Muscle of back (tissue), 11 donors: ENCODE data around the gene CPNE4. TPM values are rescaled to one million over a fixed set of nuclear protein-coding genes. Genes with fewer than 3 reads are reported as not detected.
"Not testable (repeated sequence)": the region's sequence is repeated elsewhere in the genome, so short reads cannot be mapped to it uniquely, and the experiment has no call there.

Experiments
- DNase-seq, 3 donors: peaks; one replicate each; pipeline versions ENCODE4 v3.0.0 to v3.0.0-alpha.2; 2013
- polyA plus RNA-seq, 10 donors: library from polyadenylated mRNA; unstranded; fragments of 120-200 nt; gene quantifications; one replicate each; pipeline ENCODE4 v1.2.1, GENCODE V29; 2013; ENCODE audit not compliant: insufficient read length in 10 of 10

Gene CPNE4
- polyA plus RNA-seq, 10 donors: 0.11 to 1.3 (median 0.34) TPM; not detected in 2

DNA sequence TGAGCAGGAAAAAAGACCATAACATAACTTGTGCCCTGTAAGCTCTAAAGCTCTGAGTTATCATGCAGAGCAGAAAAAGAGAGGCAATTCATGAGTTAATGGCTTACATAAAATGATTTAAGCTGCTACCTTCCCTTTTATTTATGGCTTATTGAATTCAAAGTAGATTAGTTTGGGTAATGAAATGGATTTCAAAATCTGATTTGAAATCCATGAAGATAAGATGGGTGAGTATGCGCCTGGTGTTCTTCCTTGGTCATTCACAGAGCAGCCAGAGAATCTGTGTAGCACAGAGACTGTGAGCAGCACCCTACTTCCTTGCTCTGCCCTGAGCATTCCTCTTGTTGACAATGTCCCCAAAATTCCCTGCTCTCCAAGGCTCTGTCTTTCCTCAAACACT lies 495.8 kb downstream of the CPNE4 start:
- no peak for DNase-seq

DNA sequence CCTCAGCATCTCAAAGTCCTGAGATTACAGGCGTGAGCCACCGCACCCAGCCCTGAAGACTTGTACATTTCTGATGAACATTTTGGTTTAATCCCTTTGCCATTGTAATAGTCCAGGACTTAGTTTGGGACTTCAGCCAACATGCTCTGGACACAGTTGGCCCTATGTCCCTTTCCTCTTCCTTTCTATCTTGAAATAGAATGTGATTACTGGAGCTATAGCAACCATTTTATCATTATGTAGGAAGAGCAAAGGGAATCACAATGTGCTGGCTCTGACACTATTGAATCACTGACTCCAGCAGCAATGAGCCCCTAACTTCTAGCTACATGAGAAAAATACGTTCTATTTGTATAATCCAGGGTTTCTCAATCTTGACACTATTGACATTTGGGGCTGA lies 497.3 kb downstream of the CPNE4 start:
- DNase-seq: no peak

DNA sequence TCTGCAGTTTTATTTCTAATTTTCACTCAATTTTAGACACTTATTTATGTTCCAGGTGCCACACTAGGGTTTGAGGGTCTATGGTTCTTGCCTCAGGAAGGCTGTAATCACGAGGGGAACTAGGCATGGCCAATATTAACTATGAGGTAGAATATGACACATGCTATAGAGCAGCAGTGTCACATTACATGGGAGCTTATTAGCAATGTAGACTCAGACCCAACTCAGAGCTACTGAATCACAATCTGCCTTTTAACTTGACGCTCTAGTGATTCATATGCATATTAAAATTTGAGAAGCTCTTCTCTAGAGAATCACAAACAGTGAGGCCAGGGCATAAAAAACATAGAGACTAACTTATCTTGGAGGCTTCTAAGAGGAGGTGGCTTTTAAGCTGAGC lies 499.2 kb downstream of the CPNE4 start:
- DNase-seq: peak in 1 of 3 donors; percentile 41

DNA sequence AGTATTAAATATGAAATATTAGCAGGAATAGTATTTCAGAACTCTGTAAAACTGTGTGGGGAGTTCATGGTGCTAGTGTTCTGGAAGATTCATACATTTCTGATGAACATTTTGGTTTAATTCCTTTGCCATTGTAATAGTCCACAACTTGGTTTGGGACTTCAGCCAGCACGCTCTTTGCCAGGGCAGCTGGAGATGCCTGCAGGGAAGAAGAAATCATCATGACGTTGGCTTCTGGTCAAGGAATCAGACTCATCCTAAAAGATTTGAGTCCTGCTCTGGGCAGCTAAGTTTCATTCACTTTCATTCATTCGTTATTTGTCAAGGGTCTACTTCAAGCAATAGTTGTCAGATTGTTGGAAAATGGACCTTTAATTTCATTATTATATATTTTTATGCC lies 499.7 kb downstream of the CPNE4 start:
- peak; percentile 25 to 54 (median 32) for DNase-seq

DNA sequence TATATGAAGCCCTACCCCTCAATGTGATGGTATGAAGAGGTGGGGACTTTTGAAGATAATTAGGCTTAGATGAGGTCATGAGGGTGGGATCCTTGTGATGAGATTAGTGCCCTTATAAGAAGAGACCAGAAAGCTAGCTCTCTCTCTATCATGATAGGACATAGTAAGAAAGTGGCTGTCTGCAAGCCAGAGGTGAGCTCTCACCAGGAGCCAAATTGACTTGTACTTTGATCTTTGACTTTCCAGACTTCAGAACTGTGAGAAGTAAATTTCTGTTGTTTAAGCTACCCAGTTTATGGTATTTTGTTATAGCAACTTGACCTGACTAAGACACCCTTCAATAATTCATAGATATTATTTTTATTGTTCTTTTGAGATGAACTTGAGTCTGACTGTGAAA lies 502.2 kb downstream of the CPNE4 start:
- DNase-seq: no peak

DNA sequence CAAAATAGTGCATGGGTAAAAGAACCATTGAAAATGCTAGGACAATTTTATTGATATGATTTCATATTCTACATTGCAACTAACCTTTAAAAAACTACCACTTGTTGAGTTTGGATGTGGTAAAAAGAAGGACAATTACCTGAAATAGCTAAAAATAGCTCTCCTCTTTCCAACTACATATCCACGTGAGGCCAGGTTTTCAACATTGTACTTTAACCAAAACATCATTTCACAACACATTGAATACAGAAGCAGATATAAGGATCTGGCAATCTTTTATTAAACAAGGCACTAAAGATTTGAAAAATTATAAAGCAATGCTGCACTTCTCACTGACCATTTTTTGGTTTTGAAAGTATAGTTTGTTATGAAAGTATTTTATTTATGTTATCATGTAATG lies 504.0 kb downstream of the CPNE4 start:
- DNase-seq: no peak

DNA sequence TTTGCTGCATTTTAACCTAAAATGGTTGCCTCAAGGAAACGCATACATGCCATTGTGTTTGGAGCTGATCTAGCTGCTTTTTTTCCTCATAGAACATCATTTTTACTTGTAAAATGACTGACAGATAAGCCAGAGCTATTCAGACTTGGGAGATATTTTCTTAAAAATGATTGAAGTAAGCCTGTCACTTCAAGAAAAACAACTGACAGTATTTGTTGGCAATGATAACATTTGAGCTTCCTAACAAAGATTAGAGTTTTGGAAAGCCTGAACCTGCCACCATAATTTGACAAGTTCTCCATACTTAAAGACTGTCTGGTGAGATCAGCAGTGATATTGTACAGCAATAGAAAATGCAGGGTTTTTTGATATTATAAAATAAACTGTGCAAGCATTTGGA lies 504.4 kb downstream of the CPNE4 start:
- no peak for DNase-seq

DNA sequence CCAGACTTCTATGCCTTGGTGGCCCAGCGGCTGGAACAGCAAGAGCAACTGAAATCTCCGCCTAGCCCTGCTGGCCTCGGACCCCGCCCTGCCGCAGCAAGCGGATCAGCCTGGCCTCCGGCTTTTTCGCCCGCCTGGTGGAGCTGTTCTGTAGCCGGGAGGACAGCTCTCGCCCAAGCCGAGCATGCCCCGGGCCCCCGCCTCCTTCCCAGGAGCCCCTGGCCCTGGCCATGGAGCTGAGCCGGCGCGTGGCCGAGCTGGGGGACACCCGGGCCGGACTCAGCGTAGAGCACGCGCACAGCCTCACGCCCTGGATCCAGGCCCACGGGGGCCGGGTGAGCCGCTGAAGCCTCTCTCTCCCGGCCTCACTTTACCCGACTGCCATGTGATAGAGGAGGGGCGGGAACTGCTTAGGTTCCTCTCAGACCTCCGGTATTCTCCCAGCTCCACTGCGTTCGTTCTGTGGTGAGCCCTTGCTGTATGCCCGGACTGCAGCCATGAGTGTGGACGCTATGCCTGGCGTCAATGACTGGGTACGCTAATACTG lies 507.9 kb downstream of the CPNE4 start:
- DNase-seq: peak; percentile 33 to 82 (median 46)

DNA sequence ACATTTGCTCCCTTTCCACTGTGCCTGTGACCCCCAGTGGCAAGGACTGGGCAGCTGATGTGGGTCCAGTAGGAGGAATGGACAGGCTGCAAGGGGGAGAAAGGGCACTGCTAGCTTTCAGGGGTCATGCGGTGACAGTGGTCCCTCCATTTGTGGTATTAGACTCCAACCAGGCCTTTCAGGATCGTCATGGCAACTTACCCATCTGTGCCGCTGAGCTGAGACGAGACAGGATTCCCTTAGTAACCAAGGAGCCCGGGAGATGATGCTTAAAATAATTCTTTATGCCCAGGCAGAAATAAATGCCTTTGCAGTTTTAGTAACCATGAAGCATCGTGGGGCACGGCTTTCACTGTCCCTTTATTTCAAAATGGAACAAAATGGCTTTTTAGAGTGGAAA lies 516.1 kb downstream of the CPNE4 start:
- no peak for DNase-seq

DNA sequence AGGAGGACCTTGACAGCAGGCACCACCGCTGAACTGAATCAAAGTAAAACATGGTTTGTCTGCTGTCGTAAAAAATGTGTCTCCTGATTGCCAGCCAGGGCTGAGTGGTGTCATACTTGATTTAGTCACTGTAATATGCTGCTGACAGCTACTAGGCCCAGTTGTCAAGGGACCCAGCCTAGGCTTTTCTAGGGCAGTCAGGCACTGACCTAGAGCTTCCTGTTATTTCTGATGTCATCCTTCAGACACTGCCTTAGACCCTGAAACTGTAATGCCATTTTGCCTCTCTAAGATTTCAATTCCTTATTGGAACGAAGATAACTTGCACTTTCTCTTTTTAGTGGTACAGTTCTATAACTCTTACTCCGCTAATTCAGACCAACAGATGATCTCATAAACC lies 529.4 kb downstream of the CPNE4 start:
- no peak for DNase-seq

DNA sequence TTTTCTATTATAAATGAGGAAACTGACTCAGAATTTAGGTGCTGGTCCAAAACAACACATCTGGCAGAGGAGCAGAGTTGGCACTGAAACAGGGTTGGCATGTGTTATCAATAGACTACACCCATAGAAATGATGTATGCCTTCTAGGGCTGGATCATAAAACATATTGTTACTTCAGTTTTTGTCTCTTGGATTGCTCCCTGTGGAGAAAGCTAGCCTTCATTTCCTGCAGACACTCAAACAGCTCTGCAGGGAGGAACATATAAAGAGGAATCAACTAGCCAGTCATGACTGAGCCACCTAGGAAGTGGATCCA lies 531.5 kb downstream of the CPNE4 start:
- no peak for DNase-seq

DNA sequence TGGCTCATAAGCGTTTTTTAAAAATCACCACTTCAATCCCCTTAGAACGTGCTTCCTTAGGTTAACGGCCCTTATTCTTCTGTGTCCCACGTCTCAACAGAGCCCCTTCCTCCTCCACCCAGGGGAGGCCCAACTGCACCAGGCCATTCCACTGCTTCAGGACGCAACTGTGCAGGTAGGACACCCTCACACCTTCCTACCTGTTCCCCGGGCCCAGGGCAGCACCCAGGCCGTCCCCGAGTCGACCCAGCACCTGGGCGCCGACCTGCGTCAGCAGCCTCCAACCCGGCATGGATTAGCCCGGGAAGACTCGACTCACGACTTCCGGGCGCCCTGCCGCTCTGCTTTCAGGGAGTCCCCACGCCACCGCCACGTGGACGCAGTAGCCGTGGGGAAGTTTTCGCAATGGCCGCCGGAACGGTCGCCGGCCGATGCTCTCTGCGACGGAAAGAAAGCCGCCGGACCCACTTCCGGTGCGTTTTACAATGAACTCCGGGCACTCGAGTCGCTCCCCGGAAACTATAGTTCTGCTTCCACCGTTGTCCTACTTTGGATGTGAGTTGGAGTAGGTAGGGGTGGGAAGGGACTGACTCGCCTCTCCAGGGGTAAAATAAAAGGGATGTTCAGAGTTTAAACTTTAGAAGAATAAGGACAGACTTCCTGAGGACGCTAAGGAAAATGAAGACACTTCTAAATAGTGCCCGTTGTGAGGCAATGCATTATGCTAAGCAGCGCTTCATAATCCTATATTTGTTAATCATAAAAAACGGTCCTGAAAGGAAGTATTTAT lies 532.1 kb downstream of the CPNE4 start, which contains the start of gene MRPL3:
Gene MRPL3, minus strand, starts transcription at position 442 of the 790 bp plus-strand sequence. Its CDS starts 150 bp downstream, at position 292.
- peak; percentile 86 to 94 (median 91) for DNase-seq

DNA sequence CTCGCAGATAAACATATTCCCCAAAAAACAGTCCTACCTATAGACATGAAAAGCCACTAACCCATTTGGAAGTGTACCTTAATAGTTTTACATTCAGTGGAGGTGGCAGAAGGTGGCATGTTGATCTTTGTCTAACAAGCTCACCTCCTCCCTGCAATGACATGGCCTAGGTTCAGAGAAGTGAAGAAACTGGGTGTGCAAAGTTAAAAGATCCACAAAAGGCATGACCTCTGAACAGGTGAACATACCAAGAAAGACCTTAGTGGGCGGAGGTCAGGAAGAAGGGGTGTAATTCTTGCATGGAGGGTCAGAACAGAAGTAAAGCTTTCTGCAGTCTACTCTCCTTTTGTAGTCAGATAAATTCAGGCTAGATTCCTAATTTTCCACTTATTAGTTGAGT lies 532.9 kb downstream of the CPNE4 start:
- peak in 1 of 3 donors; percentile 0 for DNase-seq

DNA sequence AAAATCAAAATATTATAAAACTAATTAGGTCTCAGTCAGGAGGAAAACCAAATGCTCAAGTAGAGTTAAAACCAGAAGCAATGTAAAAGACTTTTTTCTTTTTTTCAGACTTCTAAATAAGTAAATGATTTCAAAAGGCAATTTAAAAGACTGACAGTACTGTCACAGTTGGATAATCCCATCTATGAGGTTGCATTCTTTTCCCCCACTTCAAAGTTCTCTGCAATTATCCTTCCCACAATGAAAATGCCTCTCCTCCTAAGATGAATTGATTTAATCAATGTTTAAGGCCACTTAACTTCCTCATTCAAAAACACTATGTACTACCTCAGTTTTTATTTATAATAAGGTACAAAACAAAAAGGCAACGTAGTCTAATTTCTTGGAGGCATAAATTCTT lies 540.1 kb downstream of the CPNE4 start:
- no peak for DNase-seq

DNA sequence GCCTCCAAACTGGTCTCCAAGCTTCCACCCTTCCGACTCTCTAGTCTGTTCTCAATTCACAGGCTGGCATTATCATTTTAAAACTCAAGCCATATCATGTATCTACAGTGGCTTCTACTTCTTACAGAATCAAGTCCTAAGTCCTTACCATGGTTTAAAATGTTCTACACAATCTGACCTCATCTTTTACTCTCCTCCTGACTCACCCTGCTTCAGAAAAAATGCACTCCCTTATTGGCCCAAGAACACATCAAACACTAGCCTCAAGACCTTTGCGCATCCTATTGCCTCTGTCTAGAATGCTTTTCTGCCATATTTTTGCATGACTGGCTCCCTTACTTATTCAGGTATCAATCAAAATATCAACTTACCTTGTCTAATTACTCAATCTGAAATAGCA lies 543.0 kb downstream of the CPNE4 start:
- no peak for DNase-seq

DNA sequence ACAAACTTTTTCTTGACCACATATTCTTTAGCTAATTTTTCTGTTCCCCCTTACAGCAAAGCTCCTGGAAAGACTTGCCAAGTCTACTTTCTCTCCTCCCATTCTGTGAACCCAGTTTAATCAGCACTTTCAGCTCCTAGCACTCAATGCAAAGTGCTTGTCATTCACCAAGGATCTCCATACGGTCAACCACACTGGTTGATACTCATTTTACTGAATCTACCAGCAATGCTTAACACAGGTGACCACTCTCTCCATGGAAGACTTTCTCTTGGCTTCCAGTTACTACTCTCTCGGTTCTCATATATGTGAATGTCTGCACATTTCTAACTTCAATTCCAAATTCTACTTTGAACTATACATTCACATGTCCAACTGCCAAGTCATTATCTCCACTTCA lies 543.7 kb downstream of the CPNE4 start:
- DNase-seq: no peak

DNA sequence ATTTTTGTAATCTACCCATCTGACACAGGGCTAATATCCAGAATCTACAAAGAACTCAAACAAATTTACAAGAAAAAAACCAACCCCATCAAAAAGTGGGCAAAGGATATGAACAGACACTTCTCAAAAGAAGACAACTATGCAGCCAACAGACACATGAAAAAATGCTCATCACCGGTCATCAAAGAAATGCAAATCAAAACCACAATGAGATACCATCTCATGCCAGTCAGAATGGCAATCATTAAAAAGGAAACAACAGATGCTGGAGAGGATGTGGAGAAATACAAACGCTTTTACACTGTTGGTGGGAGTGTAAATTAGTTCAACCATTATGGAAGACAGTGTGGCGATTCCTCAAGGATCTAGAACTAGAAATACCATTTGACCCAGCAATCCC lies 548.3 kb downstream of the CPNE4 start:
- DNase-seq: not testable (repeated sequence)

DNA sequence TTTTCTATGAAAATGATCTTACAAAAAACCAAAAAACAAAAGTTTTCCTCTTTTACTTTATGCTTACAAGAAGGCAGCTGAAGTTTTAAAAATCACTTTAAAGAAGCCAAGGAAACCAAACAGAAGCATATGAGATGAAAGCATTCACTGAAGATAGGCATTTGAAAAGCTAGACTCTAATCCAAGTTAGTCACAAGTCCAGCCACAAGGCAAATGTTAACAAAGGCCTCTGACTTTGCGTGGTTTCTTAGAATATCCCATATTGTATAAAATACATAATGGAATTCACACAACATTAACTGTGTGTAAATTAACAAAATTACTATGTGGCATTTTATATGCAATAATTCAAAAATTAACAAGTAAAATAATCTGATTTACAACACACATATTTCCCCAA lies 549.7 kb downstream of the CPNE4 start:
- DNase-seq: no peak

DNA sequence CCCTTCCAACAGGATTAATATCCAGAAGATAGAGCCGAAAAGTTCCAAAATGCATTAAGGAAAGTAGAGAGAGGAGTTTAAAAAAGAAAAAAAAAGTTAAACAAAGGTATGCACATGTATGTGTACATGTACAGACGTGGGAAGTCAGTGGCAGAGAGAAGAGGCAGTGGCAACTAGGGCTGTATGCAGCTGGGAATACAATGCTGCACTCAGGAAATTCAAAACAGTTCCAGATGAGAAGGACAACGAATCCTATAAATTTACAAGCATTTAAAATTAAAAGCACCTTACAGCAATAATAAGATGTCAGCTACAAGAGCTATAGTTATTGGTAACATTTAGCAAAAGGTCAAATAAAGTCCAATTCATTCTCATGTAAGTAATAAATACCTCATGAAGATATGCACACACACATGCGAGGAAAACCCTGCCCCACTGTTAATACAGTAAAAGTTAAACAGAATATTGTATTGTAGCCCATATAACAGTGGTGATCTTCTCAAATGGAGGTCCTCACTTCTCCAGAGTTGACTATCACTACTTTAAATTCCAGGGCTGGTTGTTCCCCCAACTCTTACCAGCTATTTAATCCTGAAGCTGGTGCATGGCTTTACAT lies 550.2 kb downstream of the CPNE4 start:
- no peak for DNase-seq
